Measurements from ENCODE around the gene LRRC14B.

LRRC14B gene

DNA sequence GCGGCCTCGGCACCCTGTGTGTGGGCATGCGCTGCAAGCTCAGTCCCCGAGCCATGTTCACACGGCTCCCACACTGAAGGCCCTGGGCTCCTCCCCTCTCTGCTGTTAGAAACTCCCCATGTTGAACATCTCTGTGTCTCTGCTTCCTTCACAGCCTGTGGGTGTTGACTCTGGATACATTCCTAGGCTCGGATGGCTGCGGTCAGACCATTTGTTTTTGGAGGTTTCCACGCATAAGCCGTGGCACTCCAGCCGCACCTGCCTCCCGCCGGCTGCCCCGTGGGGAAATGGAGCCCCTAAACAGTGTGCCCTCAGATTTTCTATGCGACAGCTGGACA is 31.2 kb upstream of the LRRC14B start:
- H3K4me3 ChIP-seq (ENCODE audit: low read depth, low read length), result no peak overlapping the region
- TF ChIP-seq, protein P1, sequence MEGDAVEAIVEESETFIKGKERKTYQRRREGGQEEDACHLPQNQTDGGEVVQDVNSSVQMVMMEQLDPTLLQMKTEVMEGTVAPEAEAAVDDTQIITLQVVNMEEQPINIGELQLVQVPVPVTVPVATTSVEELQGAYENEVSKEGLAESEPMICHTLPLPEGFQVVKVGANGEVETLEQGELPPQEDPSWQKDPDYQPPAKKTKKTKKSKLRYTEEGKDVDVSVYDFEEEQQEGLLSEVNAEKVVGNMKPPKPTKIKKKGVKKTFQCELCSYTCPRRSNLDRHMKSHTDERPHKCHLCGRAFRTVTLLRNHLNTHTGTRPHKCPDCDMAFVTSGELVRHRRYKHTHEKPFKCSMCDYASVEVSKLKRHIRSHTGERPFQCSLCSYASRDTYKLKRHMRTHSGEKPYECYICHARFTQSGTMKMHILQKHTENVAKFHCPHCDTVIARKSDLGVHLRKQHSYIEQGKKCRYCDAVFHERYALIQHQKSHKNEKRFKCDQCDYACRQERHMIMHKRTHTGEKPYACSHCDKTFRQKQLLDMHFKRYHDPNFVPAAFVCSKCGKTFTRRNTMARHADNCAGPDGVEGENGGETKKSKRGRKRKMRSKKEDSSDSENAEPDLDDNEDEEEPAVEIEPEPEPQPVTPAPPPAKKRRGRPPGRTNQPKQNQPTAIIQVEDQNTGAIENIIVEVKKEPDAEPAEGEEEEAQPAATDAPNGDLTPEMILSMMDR (conservative IDR thresholded peaks at IDR 0.05; ENCODE audit: low read depth, low read length), result no peak
- peak; percentile 82 for DNase-seq (ENCODE audit: low read depth)

DNA sequence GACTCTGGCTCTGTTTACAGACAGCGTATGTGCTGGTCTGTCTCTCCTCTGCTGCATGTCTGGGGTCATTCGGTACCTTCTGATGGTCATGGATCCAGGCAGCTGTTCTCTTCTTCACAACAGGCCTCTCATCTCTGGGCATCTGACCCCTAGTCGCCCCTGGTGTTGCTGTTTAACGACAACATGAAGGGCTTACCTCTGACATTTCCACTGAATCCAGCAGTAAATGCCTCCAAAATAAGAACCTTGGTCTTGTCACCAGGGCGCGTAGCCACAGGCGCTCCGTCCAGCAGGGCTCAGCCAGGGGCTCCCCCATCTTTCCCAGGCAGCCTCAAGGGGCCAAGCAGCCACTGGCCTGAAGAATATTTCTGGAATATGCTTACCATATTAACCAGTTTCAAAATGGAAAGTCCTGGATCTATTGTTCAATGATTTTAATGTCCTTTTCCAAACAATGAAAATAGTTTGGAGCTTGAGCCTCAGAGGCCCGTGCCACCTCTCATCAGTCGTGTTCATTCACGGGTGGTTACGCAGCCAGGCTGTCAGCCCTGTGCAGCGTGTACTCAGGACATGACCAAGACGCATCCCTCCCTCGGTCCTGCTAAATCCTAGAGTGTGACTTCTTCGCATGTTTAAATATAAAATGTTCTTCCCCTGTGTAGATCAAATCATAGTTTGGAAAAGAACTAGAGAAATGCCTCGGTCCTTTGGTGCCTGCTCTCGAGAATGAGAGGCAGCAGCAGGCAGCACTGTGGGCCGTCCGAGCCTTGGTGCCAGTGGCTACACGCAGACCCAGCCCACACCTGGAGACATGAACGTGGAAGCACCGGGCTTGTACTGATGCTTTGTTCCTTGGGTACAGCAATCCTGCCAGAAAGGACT is 30.1 kb upstream of the LRRC14B start:
- DNase-seq (ENCODE audit: low read depth), result no peak
- H3K4me3 ChIP-seq (ENCODE audit: low read depth, low read length), result no peak overlapping the region
- TF ChIP-seq, protein P1 (conservative IDR thresholded peaks at IDR 0.05; ENCODE audit: low read depth, low read length), result no peak

- DNase-seq (ENCODE audit: low read depth), result no peak
- TF ChIP-seq, protein P1 (conservative IDR thresholded peaks at IDR 0.05; ENCODE audit: low read depth, low read length), result no peak
- no peak overlapping the region for H3K4me3 ChIP-seq (ENCODE audit: low read depth, low read length)
These were observed 29.5 kb upstream of the LRRC14B start for GRCh38 chr5:161803-162110.

DNA sequence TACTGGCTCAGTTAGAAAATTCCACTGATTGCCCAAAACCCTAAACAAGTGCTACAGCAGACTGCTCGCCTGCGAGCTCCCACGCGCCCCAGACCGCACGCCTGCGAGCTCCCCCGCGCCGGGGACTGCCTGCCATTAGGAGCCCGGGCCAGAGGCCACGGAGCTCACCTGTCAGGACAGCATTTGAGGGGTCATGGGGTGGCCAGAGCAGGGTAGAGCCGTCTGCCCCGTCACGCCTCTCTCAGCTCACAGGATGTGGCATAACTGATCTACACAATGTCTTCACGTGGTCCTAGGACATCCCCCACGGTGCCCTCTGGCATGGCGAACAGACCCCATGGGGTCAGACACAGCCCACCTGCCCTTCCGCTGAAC is 29.1 kb upstream of the LRRC14B start:
- TF ChIP-seq, protein P1 (conservative IDR thresholded peaks at IDR 0.05; ENCODE audit: low read depth, low read length), result no peak
- no peak overlapping the region for H3K4me3 ChIP-seq (ENCODE audit: low read depth, low read length)
- no peak for DNase-seq (ENCODE audit: low read depth)

DNA sequence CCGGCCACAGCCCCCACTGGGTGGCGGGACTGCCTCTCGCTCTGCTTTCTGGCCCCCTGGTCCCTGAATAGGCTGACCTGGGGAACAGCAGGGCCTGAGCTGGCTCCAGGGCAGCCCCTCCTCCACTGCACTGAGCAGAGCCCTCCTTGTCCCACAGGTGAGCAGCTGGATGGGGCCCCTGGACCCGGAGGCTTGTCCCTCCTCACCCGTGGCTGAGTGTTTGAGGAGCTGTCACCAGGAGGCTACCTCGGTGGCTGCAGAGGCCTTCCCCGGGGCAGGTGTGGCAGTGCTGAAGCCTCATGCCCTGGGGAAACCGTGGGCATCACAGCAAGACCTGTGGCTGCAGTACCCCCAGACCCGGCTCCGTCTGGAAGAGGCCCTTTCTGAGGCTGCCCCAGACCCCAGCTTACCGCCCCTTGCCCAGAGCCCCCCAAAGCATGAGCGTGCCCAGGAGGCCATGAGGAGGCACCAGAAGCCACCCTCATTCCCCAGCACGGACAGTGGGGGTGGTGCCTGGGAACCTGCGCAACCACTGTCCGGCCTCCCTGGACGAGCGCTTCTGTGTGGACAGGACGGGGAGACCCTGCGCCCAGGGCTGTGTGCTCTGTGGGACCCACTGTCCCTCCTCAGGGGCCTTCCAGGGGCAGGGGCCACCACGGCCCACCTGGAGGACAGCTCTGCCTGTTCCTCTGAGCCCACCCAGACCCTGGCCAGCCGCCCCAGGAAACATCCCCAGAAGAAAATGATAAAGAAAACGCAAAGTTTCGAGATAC is 28.5 kb upstream of the LRRC14B start:
- TF ChIP-seq, protein P1 (conservative IDR thresholded peaks at IDR 0.05; ENCODE audit: low read depth, low read length), result no peak
- H3K4me3 ChIP-seq (ENCODE audit: low read depth, low read length), result no peak overlapping the region
- no peak for DNase-seq (ENCODE audit: low read depth)

DNA sequence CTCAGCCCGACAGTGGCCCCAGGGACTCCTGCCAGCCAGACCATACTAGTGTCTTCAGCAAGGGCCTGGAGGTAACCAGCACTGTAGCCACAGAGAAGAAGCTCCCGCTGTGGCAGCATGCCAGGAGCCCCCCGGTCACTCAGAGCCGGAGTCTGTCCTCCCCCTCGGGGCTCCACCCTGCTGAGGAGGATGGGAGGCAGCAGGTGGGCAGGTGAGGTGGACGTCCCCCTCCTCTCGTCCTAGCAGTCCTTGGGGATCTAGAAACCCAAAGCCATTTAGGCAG is 28.0 kb upstream of the LRRC14B start:
- DNase-seq (ENCODE audit: low read depth), result no peak
- TF ChIP-seq, protein P1 (conservative IDR thresholded peaks at IDR 0.05; ENCODE audit: low read depth, low read length), result no peak
- no peak overlapping the region for H3K4me3 ChIP-seq (ENCODE audit: low read depth, low read length)

- TF ChIP-seq, protein P1 (conservative IDR thresholded peaks at IDR 0.05; ENCODE audit: low read depth, low read length), result no peak
- no peak for DNase-seq (ENCODE audit: low read depth)
- no peak overlapping the region for H3K4me3 ChIP-seq (ENCODE audit: low read depth, low read length)
These were observed 27.5 kb upstream of the LRRC14B start for GRCh38 chr5:163841-164240.
